PC-3 (cell line): Measurements from ENCODE around the gene CTU1.

Experiments
- CTCF ChIP-seq: fragments of 300-600 bp; sonication (generic); conservative IDR thresholded peaks from 2 replicates; pipeline ENCODE4 v1.5.1; 2017; ENCODE audit warnings: antibody characterized with exemption, low read depth, mild to moderate bottlenecking, low read length
- EZH2 ChIP-seq: fragments of 300-600 bp; sonication (generic); IDR thresholded peaks from one replicate; pipeline ENCODE4 v1.6.1; 2017; ENCODE audit warnings: antibody characterized with exemption, mild to moderate bottlenecking, low read length; ENCODE audit not compliant: unreplicated experiment

GRCh38 chr19:51063664-51064063 lies 44.5 kb downstream of the CTU1 start:
- TF ChIP-seq CTCF = no peak
- TF ChIP-seq EZH2 = no peak
